Activated CD4-positive, alpha-beta T cell treated with anti-CD3 and anti-CD28 coated beads for 48 hours (primary cell): ENCODE data around the gene CFAP97D2.
"Not testable (repeated sequence)": the region's sequence is repeated elsewhere in the genome, so short reads cannot be mapped to it uniquely, and the experiment has no call there.

Experiments
- DNase-seq: peaks from one replicate; pipeline ENCODE4 v3.0.0-alpha.2; 2020

CFAP97D2 gene

DNA sequence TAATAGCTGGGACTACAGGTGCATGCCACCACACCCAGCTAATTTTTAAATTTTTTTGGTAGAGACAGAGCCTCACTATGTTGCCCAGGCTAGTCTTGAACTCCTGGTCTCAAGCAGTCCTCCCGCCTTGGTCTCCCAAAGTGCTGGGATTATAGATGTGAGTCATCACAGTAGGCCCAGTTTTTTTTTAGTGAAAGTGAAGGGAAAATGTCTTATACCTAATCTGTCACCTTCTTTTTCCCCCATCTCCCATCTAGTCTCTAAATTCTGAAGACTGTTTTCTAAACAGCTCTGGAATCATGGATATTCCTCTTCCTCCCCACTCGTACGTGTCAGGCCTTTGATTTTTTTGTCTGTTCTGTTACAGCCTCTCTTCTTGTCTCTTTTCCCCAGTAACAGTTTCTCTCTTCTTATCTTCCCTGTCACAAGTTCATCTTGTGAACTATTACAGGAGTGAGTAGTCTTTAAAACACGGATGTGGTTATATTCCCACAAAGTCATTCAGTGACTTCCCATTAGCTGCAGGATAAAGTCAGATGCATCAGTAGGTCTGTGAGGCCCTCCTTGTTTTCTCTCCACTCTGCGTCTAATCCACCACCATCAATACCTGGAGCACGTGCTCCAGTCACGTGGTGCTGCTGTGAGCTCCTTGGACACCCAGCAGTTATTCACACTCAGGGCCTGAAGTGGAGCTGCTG, 58.5 kb downstream of the CFAP97D2 start:
- DNase-seq, result no peak

DNA sequence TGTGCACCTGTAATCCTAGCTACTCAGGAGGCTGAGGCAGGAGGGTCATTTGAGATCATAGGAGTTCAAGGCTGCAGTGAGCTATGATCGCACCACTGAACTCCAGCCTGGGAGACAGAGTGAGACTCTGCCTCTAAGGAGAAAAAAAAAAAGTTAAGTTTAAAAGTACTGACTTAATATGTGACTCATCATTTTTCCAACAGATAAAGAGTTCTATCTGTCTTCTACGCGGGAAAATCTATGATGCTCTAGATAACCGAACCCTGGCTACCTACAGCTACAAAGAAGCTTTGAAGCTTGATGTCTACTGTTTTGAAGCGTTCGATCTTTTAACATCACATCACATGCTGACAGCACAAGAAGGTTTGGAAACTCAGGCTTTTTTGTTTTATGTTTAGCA, 62.9 kb downstream of the CFAP97D2 start:
- DNase-seq, result no peak

DNA sequence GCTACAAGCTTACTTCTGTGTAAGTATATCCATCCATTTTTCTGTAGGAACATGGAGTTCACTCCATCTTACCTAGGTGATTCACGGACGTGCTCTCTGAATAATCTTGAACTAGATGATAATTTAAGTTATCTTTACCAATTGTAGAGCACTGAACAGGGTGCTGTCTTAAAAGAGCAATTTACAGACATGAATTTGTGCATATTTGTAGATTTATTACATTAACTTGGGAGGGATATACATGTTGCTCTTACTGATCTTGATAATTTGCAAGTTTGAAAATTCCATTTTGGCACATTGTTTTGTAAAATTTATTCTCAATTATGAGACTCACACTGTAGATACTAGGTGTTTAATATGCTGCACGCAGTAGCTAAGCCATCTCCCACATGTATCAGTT, 64.9 kb downstream of the CFAP97D2 start:
- DNase-seq, result no peak

DNA sequence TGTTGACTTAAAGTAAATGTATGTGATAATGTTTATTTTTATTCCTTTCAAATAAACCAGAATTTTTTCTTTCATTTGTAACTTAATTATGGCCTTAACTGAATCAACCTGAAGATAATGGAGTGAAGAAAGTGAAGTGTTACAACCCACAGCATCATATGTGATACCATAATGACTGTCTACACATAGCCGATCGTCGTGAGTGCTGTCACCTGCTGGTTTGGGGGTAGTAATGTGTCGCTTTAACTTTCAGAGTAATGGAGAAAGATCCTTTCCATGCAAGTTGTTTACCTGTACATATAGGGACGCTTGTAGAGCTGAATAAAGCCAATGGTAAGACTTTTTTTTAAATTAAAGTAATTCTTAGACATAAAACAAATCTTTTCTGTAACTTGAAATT, 65.6 kb downstream of the CFAP97D2 start:
- no peak for DNase-seq

DNA sequence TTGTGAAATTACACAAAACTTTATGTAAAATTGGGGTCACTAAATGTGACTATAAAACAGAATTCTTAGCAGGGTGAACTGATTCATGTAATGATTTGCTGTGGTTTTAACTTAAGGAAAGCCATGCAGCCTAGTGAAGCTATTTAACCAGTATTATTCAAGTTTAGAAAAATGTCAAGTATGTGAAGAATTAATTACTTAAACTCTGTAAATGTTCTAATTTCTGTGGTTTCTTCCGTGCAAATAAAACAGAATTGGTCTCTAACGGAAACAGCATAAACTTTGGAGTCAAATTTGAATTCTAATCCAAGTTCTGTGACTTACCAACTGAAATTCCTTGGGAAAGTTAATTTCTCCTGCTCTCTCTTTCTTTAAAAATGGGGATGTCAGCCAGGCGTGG, 69.0 kb downstream of the CFAP97D2 start:
- DNase-seq, result no peak

DNA sequence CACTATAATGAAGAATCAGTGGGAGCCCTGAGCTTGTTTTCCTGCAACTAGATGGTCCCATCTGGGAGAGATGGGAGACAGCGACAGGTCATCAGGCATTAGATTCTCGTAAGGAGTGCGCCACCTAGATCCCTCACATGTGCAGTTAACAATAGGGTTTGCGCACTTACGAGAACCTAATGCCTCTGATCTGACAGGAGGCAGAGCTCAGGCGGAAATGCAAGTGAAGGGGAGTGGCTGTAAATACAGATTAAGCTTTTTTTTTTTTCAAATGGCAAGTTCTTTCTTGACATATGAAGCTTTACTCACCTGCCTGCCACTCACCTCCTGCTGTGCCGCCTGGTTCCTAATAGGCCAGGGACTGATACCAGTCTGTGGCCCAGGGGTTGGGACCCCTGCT, 70.0 kb downstream of the CFAP97D2 start:
- no peak for DNase-seq

DNA sequence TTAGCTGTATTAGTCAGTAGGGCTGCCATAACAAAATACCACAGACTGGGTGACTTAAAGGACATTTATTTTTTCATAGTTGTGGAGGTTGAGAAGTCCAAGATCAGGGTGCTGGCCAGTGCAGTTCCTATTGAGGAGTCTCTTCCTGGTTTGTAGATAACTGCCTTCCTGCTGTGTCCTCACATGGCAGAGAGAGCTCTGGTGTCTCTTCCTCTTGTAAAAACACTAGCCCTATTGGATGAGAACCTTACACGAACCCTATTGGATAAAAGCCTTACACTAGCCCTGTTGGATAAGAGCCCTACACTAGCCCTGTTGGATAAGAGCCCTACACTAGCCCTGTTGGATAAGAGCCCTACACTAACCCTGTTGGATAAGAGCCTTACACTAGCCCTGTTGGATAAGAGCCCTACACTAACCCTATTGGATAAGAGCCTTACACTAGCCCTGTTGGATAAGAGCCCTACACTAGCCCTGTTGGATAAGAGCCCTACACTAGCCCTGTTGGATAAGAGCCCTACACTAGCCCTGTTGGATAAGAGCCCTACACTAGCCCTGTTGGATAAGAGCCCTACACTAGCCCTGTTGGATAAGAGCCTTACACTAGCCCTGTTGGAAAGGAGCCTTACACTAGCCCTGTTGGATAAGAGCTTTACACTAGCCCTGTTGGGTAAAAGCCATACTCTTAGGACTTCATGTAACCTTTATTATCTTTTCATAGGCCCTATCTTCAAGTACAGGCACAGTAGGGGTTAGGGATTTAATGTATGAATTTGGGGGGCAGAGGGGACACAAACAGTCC, 72.8 kb downstream of the CFAP97D2 start:
- DNase-seq, result not testable (repeated sequence)

DNA sequence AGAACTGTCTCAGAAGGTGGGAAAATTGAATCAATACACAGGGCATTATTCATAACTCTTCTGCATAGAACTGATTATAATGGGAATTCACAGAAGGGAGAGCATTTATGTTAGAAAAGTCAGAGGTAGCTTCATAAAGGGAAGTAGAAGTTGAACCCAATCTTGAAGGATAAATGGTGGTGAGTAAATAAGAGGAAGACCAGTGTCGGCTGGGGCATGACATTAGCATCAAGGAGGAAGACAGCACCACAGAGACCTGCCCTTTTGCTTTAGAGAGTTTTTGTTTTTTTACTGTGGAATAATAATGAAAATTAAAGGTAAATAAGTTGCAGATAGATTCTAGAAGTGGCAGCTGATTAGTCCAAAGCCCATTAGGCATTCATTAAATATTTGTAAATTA, 77.5 kb downstream of the CFAP97D2 start:
- no peak for DNase-seq

DNA sequence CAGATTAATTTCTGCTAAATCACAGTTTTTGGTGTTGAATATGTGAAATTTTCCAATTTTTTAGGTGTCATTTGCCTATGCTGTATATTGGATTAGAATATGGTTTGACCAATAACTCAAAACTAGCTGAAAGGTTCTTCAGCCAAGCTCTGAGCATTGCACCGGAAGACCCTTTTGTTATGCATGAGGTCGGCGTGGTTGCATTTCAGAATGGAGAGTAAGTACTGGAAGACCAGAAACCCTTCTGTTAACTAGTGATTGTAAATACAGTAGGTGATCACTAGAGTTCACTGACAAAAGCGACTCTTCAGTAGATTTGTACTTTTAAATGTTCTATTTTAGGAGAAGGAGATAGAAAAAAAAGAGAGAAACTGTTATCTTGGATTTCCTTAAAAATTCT, 78.0 kb downstream of the CFAP97D2 start:
- DNase-seq, result no peak

DNA sequence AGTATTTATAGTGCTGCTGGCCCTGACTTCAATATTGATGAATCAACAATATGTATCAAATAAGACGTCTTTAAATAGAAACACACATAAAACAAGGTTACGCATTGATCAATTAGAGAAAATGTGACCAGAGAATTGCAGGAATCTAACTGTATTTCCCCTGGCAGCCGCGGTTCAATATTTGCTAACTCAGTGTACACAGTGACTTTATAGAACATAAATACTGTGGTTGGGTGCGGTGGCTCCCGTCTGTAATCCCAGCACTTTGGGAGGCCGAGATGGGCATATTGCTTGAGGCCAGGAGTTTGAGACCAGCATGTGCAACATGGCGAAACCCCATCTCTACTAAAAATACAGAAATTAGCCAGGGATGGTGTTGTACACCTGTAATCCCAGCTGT, 79.5 kb downstream of the CFAP97D2 start:
- DNase-seq, result no peak

DNA sequence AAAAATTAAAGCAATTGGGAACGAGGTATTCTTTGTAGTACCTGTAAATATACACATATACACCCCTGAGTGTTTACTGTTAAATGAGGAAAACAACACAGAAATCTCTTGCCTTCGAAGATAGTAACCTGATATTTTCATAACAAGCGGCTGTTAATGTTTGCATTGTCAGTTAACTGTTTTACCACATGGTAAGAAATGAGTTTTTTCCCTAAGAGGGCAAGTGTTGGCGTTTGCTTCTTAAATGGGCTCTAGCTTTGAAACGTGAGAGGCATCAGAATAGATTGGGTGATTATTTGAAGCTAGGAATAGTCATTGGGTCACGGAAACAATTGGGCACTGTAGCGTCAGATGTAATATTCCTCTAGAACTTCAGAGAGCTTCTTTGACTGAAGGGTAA, 80.3 kb downstream of the CFAP97D2 start:
- DNase-seq, result no peak

DNA sequence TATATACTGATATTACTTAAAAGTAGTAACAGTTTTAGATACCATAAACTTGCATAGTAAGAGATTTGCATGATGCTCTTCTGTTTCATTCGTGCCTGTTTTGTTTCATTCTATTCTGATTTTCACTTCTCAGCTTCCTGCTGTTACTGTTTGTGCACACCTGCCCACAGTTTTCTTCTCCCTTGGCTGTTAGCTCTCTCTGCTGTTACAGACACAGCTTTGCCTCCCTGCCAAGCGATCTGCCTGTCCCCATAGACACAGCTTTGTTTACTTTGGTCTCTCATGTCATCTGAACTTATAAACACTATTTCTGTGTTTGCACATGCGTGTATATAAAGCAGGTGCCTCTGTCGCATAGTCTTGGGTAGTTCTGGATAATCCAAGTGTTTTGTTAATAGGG, 80.9 kb downstream of the CFAP97D2 start:
- DNase-seq, result no peak

DNA sequence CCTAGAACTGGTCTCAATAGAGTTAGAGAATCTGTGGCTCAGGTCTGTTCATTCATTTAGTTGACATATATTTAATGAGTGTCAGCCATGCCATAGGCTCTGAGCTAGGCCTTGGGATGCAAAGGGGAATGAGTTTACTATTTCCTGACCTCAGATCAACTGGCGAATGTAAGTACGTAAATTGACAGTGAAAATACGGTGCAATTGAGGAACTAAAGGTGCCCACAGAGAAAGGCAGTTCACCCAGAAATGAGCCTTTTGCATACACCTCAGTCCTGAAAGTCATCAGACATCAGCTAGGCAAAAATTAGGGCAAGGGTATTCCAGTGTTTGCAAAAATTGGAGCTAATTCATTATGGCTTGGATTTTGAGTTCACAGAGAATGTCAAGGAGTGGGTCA, 81.8 kb downstream of the CFAP97D2 start:
- no peak for DNase-seq

DNA sequence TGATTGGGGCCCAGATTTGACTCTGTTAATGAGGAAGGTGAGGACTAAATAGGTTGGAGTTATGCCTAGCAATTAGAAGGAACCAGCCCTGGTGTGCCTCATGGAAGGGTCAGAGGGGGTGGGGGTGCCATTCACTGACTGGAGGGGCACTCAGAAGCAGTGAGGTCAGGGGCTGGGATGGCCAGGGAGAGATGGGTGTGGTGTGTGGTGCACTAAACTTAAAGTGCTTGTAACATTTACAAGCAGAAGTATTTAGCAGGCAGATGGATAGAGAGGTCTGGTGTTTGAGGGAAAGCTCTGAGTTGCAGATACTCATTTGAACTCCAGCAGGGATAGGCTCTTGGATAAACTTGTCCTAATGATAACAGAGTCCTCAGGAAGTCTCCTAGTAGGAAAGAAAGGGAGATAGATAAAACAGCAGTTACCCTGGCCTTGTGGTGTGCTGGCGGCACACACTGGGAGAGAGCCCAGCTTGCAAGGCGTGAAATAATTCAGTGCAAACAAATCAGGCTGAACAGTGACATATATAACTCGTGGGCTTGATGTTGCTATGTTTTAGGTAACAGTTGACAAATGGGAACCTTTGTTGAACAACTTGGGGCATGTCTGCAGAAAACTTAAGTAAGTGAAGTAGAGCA, 82.4 kb downstream of the CFAP97D2 start:
- DNase-seq, result no peak

DNA sequence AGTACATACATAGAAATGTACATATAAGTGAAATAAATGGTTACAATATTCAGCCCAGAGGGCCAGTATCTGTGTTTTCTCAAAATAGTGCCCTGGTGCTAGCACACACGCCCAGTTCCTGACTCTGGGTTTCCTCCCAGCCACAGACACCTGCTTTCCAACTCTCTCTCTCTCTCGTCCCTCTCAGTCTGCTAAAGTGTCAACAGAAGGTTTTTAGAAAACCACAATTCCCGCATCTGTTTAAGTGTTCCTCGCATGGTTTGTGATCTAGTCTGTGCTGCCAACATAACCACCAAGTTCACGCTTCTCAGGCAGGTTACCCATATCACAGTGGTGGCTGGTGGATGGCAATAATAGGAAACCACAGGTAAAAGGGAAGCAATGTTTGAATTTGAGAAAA, 84.5 kb downstream of the CFAP97D2 start:
- DNase-seq, result no peak

DNA sequence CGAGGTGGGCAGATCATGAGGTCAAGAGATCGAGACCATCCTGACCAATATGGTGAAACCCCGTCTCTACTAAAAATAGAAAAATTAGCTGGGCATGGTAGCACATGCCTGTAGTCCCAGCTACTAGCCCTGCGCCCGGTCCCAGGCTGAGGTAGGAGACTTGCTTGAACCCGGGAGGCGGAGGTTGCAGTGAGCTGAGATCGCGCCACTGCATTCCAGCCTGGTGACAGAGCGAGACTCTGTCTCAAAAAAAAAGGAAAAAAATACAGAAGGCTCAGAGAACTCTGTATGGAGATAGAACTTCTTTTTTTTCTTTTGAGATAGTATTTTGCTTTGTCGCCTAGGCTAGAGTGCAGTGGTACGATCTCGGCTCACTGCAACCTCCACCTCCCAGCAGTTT, 85.3 kb downstream of the CFAP97D2 start:
- DNase-seq, result not testable (repeated sequence)

DNA sequence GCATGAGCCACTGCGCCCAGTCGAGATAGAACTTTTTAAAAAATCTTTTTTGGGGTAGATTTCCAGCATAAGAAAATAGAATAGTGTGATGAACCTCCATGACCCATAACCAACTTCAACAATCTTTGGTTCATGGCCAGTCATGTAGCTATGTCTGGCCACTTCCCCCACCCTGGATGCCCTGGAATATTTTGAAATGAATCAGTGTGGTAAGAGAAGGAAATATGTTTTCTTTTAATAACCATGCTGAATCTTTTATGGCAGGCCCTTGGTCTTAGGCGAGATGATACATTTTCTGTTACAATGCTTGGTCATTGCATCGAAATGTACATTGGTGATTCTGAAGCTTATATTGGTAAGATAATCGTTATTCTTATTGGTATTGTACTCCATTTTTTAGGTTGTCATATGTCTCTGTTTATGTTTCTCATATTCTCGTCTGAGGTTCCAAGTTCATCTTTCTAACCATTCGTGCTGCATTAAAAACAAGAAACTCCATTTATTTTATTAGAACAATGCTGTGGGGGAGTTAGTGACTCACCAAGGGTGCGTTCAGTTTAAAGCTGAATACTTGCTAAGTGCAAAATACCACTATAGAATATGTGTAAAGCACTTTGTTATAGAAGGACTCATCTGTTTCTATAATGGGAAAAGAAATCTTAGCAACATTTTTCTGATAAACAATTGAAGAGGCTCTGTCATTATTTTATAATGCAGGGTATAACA, 86.0 kb downstream of the CFAP97D2 start:
- no peak for DNase-seq

DNA sequence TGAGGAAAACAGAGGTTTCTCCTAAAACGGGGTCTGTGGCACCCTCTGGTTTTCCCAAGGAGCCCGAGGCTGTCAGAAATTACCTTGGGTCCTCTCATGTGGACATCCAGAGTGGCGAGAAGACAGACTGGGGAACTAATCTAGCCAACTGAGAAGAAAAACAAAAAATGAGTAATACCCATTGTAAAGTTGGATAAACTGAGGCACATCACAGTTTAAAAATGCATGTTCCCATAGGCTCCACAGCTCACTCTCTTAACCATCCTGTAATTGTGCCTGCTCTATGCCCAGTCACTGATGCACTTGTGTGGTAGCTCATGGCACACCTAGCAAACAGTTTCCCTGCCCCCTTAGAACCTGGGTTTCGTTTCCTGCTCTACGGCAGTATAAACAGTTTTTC, 87.2 kb downstream of the CFAP97D2 start:
- DNase-seq, result no peak

DNA sequence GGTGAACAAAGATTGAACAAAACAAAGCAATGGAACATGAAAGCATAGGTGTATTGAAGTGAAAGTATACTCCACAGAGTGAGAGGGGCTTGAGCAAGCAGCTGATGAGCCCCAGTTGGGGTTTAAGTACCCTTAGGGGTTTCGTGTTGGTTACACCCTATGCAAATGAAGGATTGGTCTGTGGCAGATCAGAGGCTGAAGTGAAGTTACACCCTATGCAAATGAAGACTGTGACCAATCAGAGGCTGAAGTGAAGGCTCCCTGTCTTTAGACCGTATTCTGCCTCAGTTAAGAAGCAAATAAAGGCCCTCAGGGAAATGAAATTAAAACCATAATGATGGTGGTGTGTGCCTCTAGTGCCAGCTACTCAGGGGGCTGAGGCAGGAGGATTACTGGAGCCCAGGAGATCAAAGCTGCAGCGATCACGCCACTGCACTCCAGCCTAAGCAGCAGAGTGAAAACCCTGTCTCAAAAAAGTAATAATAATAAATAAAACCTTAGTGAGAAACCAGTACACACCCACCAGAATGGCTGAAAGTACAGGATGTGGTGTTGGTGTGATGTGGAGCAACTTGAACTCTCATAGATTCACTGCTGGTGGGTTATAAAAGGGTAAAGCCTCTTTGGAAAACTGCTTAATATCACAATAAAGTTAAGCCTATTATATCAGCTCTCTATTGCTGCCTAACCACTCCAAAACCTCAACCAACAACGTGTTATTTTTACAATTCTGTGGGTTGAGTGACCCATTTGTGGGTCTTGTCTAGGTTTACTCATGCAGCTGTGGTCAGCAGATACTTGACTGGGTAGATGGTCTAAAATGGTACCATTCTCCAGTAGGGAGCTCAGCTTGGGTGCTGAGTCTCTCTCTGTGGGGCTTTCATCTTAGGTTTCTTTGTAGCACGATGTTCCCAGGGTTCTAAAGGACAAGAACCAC, 89.6 kb downstream of the CFAP97D2 start:
- DNase-seq, result no peak

DNA sequence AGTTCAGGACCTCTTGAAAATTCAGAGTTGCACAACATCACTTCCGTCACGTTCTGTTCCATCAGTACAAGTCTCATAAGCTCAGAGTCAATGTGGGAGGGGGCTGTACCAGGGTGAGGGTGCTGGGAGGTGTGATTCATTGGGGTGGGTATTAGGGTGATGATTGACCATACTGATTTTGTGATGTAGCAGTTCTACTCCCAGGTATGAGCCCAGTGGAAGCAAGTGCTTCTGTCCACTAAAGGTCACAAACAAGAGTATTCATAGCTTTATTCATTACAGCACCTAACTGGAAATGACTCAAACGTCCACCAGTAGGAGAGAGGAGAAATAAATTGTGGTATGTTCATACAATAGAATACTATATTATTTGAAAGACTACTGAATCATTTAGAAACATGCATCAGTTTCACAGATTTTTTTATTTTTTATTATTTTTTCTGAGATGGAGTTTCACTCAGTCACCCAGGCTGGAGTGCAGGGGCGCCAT, 90.3 kb downstream of the CFAP97D2 start:
- no peak for DNase-seq
